GM19238 (cell line): ENCODE results near the gene IZUMO1R.
A peak's percentile ranks its signal among the peaks of the same experiment; 100 is the strongest.
"Not testable (repeated sequence)": the region's sequence is repeated elsewhere in the genome, so short reads cannot be mapped to it uniquely, and the experiment has no call there.

Experiments
- DNase-seq: peaks from one replicate; pipeline ENCODE4 v3.0.0; 2011; ENCODE audit warnings: low spot score; ENCODE audit not compliant: insufficient read length

Gene IZUMO1R

DNA sequence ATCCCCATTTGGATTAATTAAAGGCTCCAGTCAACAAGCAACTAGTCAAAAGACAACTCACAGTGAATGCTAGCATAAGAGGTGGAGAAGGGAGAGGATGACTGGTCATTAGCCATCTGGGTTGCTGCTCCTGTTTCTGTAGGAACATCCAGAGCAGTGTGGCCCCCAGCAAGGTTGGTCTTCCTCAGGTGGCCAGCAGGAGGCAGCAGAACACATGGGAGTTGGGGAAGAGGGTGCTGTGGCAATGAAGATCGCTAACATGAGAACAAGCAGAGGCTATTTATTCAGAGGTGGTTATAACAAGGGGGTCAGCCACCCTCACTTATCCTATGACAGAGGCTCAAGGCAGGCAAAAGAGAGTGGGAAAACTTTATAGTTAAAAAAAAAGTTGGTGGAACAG, 21.3 kb downstream of the IZUMO1R start:
- peak; percentile 39 for DNase-seq

GRCh38 chr11:94326947-94327346, 22.6 kb downstream of the IZUMO1R start:
- no peak for DNase-seq

DNA sequence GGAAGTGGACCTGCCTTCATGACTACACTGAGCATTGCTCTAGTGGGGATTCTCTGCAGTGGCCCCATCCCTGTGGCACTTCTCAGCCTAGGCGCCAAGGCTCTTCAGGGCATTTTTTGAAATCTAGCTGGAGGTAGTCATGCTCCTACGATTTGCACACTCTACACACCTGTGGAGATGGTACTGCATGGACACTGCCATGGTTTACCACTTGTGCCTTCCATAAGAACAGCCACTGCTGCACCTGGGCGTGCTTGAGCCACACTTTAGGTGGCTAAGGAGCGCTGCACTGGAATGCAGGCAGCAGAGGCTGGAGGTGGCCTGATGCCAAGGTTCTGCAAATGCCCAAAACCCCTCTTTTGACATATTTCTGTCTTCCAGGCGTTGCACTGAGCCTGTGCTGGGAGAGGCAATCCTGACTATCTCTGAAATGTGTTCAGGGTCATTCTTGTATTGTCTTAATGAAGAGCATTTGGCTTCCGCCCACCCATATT, 24.3 kb downstream of the IZUMO1R start:
- no peak for DNase-seq

DNA sequence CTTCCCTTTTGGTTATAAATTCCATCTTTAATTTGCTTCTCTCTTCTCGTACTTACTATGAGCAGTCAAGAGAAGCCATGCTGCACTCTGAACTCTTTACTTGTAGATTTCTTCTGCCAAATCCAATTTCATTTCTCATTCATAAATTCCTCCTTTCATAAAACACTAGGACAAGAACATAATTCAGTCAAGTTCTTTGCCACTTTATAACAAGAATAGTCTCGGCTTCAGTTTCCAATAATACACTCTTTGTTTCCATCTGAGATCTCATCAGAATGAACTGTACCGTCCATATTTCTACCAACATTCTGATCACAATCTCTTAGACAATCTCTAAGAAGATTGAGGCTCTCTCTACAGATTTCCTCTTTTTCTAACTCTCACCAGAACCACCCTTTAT, 25.1 kb downstream of the IZUMO1R start:
- no peak for DNase-seq

DNA sequence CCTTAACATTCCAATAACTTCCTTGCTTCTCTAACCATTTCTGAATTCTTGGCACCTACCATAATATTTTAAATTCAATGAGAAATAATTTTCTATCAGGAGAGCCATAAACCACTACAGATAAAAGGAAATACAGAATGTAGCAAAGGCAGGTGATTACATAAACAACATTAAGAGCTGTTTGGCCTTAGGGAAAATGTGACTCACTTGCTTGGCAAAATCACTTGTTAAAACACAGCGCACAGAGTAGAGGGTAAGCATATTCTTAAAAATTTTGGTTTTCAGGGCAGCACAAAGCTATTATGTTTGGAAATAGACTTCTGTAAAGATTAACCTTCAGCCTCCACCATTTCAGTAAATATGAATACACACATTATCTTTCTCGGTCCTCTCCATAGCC, 26.4 kb downstream of the IZUMO1R start:
- no peak for DNase-seq

- no peak for DNase-seq
Observed at GRCh38 chr11:94332814-94333213, 28.4 kb downstream of the IZUMO1R start.

GRCh38 chr11:94336033-94336432, 31.7 kb downstream of the IZUMO1R start:
- no peak for DNase-seq

GRCh38 chr11:94338651-94339050, 34.3 kb downstream of the IZUMO1R start:
- no peak for DNase-seq

GRCh38 chr11:94342250-94342649, 37.9 kb downstream of the IZUMO1R start:
- no peak for DNase-seq

DNA sequence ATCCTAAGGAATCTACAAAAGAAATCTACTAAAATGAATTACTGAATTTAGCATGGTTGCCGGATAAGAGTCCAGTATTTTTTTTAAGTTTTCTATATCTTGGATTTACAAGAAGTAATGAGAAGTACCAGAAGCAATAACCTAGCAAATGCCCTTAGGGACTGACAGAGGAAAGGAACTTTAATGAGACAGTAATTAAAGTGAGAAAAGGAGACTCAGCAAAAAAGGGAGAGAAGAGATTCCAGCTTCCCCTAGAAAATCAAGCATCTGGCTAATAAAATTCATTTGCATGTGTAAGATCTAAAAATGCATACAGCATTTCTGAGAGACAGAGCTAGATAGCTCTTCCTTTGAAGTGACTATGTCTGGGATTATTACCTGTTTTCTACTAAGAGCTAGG, 39.1 kb downstream of the IZUMO1R start:
- DNase-seq, result no peak

DNA sequence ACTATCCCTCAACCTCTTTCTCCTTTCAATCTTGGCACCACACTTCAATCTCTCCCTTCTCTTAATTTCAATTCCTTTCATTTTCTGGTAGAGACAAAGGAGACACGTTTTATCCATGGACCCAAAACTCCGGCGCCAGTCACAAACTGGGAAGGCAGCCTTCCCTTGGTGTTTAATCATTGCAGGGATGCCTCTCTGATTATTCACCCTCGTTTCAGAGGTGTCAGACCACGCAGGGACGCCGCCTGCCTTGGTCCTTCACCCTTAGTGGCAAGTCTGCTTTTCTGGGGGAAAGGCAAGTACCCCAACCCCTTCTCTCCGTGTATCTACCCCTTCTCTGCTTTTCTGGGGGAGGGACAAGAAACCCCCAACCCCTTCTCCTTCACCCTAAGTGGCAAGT, 41.9 kb downstream of the IZUMO1R start:
- not testable (repeated sequence) for DNase-seq

GRCh38 chr11:94350850-94351563, 46.6 kb downstream of the IZUMO1R start:
- DNase-seq, result not testable (repeated sequence)
